ENCODE data around the gene LPCAT2.

Gene LPCAT2

DNA sequence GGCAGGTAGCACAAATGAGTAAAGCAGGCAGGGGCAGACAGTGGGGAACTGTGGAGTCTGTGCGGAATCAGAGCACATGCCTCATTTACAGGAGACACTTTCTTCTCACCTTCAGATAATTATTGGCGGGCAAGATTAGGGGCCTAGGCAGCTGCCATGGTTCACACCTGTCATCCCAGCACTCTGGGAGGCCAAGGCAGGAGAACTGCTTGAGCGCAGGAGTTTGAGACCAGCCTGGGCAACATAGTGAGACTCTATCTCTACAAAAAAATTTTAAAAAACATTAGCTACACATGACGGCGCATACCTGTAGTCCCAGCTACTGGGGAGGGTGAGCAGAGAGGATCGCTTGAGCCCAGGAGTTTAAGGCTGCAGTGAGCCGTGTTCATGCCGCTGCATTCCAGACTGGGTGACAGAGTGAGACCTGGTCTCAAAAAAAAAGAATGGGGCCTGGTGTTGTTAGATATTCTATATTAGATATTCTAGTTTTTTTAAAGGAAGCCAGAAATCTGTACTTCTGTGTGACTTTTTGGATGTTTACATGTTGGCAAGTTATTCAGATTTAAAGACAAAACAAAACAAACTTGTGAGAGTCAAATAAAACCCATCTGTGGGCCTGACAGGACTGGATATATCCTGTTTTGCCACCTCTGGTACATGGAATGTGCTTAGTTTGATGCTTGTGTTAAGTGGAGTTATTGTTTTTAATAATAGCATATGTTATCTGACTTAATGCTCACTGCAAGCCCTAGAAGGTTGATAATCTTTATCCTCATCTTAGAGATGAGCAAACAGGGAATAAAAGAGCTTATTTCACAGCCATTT, 4.9 kb upstream of the LPCAT2 start:
- DNase-seq (ENCODE audit: low spot score), result no peak

DNA sequence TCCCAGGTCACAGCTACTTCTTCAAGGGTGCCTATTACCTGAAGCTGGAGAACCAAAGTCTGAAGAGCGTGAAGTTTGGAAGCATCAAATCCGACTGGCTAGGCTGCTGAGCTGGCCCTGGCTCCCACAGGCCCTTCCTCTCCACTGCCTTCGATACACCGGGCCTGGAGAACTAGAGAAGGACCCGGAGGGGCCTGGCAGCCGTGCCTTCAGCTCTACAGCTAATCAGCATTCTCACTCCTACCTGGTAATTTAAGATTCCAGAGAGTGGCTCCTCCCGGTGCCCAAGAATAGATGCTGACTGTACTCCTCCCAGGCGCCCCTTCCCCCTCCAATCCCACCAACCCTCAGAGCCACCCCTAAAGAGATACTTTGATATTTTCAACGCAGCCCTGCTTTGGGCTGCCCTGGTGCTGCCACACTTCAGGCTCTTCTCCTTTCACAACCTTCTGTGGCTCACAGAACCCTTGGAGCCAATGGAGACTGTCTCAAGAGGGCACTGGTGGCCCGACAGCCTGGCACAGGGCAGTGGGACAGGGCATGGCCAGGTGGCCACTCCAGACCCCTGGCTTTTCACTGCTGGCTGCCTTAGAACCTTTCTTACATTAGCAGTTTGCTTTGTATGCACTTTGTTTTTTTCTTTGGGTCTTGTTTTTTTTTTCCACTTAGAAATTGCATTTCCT, 3.4 kb upstream of the LPCAT2 start:
- no peak for DNase-seq (ENCODE audit: low spot score)

DNA sequence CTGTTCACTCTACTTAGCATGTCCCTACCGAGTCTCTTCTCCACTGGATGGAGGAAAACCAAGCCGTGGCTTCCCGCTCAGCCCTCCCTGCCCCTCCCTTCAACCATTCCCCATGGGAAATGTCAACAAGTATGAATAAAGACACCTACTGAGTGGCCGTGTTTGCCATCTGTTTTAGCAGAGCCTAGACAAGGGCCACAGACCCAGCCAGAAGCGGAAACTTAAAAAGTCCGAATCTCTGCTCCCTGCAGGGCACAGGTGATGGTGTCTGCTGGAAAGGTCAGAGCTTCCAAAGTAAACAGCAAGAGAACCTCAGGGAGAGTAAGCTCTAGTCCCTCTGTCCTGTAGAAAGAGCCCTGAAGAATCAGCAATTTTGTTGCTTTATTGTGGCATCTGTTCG, 2.8 kb upstream of the LPCAT2 start:
- DNase-seq (ENCODE audit: low spot score), result no peak

DNA sequence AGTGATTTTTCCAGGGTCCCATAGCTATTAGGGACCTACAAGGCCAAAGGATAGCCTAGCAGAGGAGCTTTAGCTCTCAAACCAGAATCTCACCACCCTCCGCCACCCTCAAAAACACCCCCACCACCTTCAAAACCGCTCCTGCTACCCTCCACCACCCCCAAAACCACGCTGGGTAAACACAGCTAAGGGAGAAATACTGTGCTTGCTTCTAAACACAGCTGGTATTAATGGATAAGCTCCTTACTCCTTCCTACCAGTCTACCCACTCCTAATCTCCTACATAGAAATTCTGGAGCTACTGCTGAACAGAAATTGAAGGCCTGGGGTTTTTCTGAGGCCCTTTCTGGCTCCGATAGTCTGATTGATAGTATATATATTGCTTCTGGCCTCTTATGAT, 2.2 kb upstream of the LPCAT2 start:
- no peak for DNase-seq (ENCODE audit: low spot score)

DNA sequence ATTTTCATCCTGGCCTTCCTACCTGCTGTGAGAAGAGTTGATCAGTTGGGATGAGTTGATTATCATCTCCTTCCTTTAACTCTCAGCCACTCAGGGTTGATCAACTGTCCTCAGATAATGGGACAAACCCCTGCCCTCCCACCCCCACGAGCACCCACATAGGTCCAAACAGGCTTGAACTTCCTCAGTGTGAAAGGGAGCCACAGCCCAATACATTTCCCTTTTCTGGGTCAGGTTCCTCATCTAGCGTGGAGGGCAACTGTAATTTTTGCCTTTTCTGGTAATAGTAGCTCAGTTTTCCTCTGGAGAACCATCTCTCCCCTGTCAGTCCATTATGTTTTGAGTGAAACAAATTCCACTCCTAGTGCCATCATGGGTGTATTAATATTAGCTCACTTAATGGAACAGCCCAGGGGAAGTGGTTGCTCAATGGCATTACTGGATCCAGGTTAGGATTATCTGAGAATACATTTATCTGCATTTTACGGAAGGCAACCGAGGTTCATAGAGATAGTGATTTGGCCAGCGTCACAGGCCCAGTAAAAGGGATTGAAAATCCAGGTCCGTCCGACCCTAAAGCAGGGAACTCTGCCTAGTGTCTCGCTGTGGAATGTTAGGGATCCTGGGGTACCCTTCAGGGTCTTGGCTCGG, 476 bp upstream of the LPCAT2 start:
- DNase-seq (ENCODE audit: low spot score), result no peak

DNA sequence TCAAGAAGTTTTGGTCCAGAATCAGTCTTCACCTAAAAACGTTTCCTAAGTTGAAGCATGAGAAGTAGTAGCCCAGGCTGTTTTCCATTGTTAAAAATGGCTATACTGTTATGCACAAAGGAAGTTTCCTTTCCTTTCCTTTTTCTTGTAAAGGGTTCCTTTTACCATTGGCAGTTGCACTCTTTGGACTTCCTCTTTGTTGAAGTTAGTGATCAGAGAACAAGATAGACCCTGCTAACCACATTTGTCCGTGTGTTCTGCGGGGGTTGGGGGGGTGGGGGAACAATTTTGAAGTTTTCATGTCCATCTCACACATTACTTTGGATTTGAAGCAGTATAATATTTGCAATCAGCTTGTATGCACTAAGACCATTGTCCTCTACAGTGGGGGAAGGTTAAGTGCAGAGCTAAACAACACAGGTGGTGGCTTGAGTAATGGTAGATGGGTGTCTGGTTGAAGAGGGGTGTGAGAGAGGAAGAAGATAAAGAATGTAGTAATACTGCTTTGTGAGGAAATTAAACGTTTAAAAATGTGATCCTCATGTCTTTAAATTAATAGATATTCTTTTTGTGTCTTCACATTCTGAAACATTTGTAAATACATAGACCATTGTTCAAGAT, 1.4 kb downstream of the LPCAT2 start:
- DNase-seq (ENCODE audit: low spot score), result no peak

DNA sequence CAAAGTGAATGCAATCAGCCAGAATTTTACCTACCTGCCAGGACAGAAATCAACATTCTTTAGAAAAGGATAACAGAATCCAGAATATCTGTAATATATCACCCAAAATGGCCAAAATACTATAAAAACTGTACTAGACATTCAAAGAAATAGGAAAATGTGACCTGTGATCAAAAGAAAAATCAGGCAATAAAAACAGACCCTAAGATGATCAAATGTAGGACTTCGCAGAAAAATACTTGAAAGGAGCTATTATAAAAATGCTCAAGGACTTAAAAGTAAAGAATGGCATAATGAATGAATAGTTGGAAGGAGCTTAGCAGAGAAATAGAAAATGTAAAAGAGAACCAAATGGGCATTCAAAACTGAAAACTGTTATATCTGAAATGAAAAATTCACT, 4.1 kb downstream of the LPCAT2 start:
- DNase-seq (ENCODE audit: low spot score), result no peak

DNA sequence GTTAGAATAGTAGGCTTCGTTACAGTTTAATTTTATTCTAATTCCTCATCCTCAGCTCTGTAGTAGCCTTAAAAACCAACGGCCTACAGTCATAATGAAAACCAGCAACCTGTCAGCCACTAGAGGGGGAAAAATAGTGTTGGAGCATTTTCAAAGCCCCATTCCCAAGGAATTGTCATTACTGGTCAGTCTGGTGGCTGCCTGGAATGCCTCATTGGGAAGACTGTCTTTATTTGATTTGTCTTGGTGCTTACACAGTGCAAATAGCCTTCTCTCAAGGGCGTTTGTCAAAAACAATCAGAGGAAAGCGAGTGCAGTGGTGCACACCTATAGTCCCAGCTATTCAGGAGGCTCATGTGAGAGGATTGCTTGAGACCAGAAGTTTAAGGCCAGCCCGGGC, 4.7 kb downstream of the LPCAT2 start:
- DNase-seq (ENCODE audit: low spot score), result no peak

DNA sequence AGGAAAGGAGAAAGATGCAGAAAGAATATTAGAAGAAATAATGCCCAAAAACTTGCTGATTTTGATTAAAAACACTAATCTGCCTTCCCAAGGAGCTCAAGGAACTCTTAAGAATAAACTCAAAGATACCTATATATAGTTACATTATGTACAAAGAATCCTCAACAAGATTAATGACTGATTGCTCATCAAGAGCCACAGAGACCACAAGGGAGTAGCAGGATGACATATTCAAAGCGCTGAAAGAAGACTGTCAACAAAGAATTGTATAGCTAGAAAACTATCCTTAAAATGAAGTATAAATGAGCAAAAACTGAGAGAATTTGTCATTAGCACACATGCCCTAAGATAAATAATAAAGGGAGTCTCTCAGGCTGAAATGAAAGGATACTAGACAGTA, 6.2 kb downstream of the LPCAT2 start:
- DNase-seq (ENCODE audit: low spot score), result no peak

DNA sequence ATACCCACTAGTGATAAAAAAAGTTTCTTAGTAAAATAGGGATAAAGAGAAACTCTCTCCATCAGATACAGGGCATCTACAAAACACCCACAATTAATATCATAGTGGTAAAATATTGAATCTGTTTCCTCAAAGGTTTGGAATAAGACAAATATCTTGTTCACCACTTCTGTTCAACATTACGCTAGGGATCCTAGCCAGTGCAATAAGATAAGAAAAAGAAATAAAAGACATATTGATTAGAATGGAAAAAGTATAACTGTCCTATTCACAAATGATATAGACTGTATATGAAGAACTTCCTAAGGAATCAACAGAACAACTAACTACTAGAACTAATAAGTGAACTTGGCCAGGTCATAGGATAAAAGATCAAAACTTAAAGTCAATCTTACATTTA, 12.9 kb downstream of the LPCAT2 start:
- no peak for DNase-seq (ENCODE audit: low spot score)

DNA sequence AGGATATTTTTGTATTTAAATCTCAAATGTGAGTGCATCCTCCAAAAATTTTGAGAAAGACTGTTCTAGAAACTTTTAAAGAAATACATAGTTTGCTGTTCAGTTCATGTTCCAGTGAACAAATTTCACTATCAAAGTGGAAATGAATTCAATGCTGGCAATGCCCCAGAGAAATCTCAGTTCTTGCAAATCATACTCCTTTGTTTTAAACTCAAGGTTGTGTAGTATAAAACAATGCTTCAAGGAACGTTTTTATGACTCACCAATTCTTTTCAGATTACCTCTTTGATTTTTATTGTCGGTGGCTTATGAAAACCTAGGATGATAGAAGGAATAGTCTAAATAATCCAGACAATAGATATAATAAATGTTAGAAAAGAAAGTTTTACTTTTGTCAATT, 17.6 kb downstream of the LPCAT2 start:
- DNase-seq (ENCODE audit: low spot score), result no peak

DNA sequence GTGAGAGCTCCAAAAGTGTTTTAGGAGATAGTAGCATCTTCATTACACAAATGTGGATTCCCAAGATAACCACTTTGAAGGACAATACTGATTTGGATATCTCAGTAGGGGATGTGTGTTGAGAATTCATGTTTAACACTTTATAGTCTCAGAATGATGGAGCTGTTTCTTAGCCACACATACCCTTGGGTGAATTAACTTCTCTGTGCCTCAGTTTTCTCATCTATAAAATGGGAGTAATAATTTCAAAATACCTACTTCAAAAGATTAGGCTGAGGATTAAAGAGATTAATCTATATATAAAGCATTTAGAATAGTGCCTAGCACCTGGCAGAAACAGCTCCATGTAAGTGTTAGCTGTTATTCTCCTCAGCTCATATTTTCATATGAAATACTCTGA, 19.0 kb downstream of the LPCAT2 start:
- DNase-seq (ENCODE audit: low spot score), result no peak

DNA sequence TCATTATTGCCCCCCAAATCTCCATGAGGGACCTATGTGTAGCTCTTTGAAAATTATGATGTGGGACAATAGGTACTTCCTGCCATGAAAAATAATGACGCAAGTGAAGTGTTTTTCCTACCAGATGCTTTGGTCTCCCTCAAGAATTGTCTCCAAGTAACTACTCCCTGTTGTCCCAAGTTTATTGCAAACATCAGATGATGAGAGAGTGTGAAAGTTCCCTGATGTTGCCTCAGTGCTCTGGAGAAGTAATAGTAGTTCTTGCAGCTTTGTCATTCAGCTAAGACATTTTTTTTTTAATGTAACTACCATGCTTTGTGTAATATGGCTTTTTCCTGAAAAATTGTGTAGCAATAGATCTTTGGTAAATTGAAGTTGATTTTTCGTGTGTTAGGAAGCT, 20.1 kb downstream of the LPCAT2 start:
- no peak for DNase-seq (ENCODE audit: low spot score)

DNA sequence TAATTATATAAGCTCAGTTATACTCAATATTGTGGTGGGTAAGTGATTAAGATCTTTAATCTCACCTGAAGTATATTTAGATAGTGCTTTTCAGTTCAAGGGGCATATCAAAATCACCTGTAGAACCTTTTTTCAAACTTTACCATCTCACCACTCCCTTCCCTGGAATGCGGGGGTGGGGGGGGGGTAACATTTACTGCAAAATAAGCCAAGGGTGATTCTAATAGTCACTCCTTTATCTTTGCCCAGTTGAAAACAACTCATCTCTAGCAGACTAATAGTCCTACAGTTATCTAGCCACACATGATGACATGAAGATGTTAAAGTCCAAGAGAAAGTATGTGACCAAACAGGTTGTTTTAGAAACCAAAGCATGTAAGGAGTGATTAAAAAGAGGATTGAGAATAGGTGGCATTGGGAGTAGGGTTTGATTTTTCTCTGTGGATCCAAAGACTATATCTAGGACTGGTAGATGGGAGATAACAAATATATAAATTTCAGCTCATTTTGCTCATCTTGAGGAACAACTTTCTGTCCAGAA, 21.5 kb downstream of the LPCAT2 start:
- DNase-seq (ENCODE audit: low spot score), result no peak

DNA sequence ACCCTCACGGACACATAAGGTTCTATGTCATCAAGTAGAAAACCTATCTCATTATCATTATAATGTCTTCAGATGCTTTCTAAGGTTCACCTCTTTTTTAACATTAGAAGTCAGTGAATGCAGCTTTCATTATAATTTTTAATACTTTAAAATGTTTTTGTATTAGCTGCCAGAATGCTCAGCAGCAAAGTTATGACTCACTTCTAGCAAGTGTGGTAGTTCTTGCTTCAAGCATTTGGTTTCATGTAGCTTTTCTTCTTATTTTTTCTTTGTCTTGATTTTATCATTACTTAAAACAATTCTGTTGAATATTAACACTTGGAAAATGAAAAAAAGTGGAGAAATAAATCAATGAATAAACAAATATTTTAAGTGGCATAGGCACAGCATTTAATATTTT, 23.4 kb downstream of the LPCAT2 start:
- no peak for DNase-seq (ENCODE audit: low spot score)

DNA sequence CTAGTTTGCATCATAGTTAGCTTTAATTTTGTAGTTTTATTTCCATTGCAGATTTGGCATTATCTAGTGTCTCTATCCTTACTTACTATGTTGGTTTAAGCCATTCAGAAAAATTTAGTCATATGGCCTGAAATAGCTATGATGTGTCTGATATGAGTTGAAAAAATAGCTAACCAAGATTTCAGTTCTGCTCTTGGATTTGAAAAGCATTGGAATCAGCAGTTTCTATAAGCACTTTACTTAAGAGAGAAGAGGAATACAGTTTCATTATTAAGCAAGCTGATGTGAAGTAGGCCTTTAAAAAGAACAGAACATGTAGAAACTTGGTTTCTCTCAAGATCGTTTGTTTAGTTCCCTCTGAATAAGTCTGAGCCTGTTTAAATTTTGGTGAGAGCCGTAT, 25.9 kb downstream of the LPCAT2 start:
- peak; percentile 15 for DNase-seq (ENCODE audit: low spot score)

DNA sequence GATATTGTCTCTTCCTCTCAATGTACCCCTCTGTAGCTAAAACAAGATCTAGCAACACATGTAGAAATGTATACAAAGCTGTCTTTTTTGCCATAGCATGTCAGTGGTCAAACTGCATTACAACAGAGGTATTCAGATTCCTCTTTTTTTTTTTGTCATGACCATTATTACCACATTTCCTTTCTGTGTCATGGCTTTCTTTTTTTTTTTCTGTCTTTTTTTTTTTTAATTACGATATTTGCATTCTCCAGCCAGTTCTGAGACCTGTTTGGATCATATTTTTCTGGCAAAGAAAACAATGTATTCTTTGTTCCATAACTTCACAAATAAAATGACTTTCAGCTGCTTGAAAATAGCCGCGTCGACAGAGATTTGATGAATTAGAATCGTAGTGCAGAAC, 30.2 kb downstream of the LPCAT2 start:
- peak; percentile 3 for DNase-seq (ENCODE audit: low spot score)

DNA sequence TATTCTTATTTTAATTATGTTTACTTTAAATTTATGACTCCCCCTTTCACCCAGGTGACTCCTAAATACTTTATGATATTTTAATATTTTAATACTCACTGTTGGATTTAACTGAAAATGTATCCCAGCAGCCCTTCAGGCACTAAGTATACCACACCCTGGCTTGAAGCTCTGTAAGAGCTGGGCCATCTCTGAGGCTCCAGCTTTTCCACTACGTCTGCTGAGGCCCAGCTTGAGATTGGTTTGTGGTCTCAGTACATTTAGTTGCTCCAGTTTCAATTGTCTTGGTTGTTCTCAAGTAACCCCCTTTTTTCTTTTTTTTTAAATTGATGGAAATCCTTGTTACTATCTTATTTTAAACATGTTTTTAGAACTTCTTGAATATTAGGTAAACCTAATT, 30.6 kb downstream of the LPCAT2 start:
- peak; percentile 7 for DNase-seq (ENCODE audit: low spot score)

DNA sequence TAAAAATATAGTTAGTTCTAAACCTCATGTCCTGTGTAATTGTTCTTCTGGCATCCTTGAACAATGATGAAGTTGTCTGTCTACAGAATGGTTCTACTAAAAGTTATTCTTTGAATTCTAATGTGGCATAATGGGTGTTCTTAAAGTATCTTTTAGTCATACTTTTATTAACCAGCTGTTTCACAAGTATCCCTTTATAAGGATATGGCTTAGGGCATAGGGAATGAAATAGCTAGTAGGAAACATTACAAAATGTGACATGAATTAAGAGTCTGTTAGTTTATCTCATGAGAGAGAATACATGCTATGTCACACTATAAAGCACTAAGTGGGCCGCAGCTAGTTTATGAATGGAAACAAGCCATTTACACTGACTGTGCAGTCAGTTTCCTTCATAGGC, 31.3 kb downstream of the LPCAT2 start:
- no peak for DNase-seq (ENCODE audit: low spot score)

DNA sequence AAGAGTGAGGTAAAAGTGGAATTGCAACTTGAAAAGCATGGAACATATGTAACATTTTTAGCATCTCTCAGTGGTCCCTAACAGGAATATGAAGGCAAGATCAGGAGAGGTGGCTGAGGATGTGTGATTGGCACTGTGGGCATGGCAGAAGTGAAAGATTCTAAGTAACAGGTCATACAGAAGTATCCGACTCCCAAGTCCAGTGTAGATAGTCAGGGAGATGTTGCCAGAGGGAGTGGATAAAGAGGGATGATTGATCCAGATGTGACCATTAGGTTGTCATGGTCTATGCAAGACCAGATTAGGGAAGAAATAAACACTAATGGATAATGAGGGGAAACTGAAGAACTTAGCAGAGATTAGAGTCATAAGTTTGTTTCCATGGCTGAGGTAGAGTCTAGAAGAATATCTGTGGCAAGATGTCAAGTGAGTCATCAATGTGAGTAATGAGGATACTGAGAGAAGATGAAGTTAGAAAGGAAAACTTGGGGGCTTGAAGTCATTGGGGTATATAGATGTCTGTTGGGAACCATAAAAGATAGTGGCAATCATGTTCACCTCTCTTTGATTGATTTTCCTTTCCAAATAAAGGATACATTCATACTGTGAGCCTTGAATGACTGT, 33.7 kb downstream of the LPCAT2 start:
- no peak for DNase-seq (ENCODE audit: low spot score)

DNA sequence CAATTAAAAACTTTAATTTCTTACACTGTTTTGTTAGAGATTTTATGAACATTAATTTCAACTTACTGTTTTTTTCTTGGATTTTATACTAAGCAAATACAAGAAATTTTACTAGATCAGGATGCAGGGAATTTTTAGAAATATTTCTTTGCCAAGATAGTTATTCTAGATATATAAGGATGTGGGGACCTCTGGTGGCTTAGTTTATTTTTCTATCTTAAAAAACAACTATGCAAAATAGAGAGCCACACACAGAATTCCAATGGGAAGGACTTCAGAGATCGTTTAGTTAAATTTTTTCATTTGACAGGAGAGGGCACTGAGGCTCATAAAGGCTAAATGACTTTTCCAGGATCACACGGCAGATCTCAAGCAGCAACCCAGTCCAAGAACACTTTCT, 34.6 kb downstream of the LPCAT2 start:
- DNase-seq (ENCODE audit: low spot score), result peak; percentile 39

DNA sequence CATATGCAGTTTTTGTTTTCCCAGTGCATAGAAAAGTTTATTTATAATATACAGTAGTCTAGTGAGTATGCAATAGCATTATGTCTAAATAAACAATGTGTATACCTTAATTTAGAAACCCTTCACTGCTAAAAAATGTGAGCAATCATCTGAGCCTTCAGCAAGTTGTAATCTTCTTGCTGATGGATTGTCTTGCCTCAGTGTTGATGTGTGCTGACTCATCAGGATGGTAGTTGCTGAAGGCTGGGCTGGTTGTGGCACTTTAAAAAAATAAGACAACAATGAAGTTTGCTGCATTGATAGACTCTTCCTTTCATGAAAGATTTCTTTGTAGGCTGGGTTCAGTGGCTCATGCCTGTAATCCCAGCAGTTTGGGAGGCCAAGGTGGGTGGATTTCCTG, 43.7 kb downstream of the LPCAT2 start:
- DNase-seq (ENCODE audit: low spot score), result no peak

Measured in putamen (tissue), 1 donor.